Stimulated activated naive CD8-positive, alpha-beta T cell treated with anti-CD3 and anti-CD28 coated beads, Interleukin-15, amount 100 ng/mL, for 72 hours (primary cell): ENCODE results near the gene RANBP9.

Experiments used
- ATAC-seq: fragments of 150-1000 bp; cut with Tn5 transposase; 2 replicates; pipeline ENCODE4 v1.10.0; 2021; ENCODE audit warnings: mild to moderate bottlenecking, moderate library complexity
- DNase-seq, 2 donors: peaks; one replicate each; pipeline ENCODE4 v3.0.0; 2021 to 2022
- H3K27ac Mint-ChIP-seq, 2 donors: one replicate each; pipeline ENCODE4 v1.8.0; 2022; ENCODE audit warnings: mild to moderate bottlenecking in 2 of 2, mixed read lengths in 2 of 2, moderate library complexity in 2 of 2
- H3K27me3 Mint-ChIP-seq: one replicate; pipeline ENCODE4 v1.8.0; 2022; ENCODE audit warnings: mixed read lengths
- H3K4me1 Mint-ChIP-seq: one replicate; pipeline ENCODE4 v1.8.0; 2022; ENCODE audit warnings: mild to moderate bottlenecking, mixed read lengths
- H3K4me3 Mint-ChIP-seq, 2 donors: one replicate each; pipeline ENCODE4 v1.8.0; 2022; ENCODE audit warnings: mild to moderate bottlenecking in 2 of 2, mixed read lengths in 2 of 2, moderate library complexity in 1 of 2
- H3K9me3 Mint-ChIP-seq, 2 donors: one replicate each; pipeline ENCODE4 v1.8.0; 2022; ENCODE audit warnings: mixed read lengths in 2 of 2

The RANBP9 gene

DNA sequence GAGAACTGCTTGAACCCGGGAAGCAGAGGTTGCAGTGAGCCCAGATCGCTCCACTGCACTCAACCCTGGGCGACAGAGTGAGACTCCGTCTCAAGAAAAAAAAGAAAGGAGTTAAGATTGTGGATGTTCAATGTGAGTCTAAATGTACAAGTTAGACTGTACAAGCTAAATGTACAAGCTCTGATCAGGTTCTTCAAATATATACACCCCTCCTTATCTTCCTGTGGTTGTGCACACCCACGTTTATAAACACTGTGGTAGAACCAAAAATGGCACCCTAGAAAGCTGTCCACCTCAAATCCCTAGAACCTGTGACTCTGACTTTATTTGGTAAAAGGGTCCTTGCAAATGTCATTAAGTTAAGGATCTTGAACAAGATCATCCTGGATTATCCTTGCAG lies 11.2 kb upstream of the RANBP9 start:
- H3K4me3 Mint-ChIP-seq: no peak overlapping the region
- ATAC-seq (no peak), DNase-seq (no peak)
- no peak overlapping the region for H3K27ac Mint-ChIP-seq
- H3K27me3 Mint-ChIP-seq: no peaks in the 10 kb centered on the region
- H3K9me3 Mint-ChIP-seq: peaks cover 6 to 12% of the 10 kb centered on the region in 2 donors
- H3K4me1 Mint-ChIP-seq: peaks cover 50% of the 10 kb centered on the region

- no peak overlapping the region for H3K4me3 Mint-ChIP-seq
- ATAC-seq: no peak
- H3K9me3 Mint-ChIP-seq: peaks cover 13% of the 10 kb centered on the region in 2 donors
- H3K4me1 Mint-ChIP-seq: peaks cover 48% of the 10 kb centered on the region
- no peaks in the 10 kb centered on the region for H3K27me3 Mint-ChIP-seq
- peak overlapping the region in 1 of 2 donors; percentile 83 for H3K27ac Mint-ChIP-seq
- DNase-seq: no peak
Observed at GRCh38 chr6:13718123-13718458, 6.5 kb upstream of the RANBP9 start.

DNA sequence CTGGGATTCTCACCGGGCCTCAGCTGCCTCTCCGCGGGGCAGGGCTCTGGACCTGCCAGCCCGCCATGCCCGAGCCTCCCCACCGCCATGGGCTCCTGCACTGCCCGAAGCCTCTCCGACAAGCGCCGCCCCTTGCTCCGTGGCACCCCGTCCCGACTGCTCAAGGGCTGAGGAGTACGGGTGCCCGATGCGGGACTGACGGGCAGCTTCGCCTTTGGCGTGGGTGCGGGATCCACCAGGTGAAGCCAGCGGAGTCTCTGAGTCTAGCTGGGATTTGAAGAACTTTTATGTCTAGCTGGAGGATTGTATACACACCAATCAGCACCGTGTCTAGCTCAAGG lies 5.3 kb upstream of the RANBP9 start:
- Mint-ChIP-seq H3K4me3 (no peak overlapping the region), H3K4me1 (peaks cover 48% of the 10 kb centered on the region), H3K27me3 (no peaks in the 10 kb centered on the region), H3K27ac (no peak overlapping the region), H3K9me3 (peaks cover 13% of the 10 kb centered on the region in 2 donors)
- DNase-seq (no peak), ATAC-seq (no peak)

DNA sequence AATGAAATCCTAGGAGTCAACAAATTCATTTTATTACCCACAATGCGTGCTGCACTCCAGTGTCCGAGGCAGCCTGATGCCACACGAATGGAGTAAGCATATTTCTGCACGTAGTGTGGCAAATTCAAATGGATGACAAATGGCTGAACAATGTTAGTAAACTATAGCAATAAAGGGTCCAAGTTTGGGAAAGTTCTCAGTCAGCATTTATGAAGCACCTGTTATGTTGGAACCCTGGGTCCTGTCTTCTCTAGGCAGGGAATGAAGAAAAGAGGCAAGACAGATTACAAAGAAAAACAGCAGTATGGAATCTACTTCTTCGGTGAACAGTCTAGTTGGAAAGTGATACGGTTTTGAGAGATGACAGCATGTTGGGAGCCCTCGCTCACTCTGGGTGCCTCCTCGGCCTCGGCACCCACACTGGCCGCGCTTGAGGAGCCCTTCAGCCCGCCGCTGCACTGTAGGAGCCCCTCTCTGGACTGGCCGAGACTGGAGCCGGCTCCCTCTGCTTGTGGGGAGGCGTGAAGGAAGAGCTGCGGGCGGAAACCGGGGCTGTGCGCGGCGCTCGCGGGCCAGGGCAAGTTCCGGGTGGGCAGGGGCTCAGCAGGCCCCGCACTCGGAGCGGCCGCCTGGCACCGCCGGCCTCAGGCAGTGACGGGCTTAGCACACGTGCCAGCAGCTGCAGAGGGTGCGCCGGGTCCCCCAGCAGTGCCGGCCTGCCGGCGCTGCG lies 4.8 kb upstream of the RANBP9 start:
- Mint-ChIP-seq H3K27me3 (no peaks in the 10 kb centered on the region), H3K4me1 (peaks cover 48% of the 10 kb centered on the region), H3K27ac (no peak overlapping the region), H3K9me3 (peaks cover 13% of the 10 kb centered on the region in 2 donors), H3K4me3 (no peak overlapping the region)
- DNase-seq (no peak), ATAC-seq (no peak)

GRCh38 chr6:13715444-13715883 lies 3.8 kb upstream of the RANBP9 start:
- Mint-ChIP-seq H3K9me3 (peaks cover 13% of the 10 kb centered on the region in 2 donors), H3K27ac (peak overlapping the region; percentile 71 to 90), H3K4me1 (peaks cover 48% of the 10 kb centered on the region), H3K27me3 (no peaks in the 10 kb centered on the region), H3K4me3 (peak overlapping the region in 1 of 2 donors; percentile 57)
- ATAC-seq (peak; percentile 53), DNase-seq (peak; percentile 63 to 86)

DNA sequence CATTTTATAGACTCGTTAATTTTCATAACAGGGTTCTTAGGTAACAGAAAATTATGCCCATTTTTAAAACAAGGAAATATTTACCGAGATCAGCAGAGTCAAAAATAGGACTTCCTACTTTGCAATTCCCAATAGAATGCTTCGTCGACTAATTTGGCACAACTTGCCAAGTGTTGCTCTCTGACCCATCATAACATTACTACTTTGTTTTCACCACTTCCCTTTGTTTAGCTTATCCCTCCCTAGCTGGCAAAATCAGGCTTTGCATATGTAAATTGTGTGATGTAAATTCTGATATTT lies 914 bp upstream of the RANBP9 start:
- Mint-ChIP-seq H3K4me3 (peak overlapping the region; percentile 86 to 98), H3K27me3 (no peaks in the 10 kb centered on the region), H3K27ac (peak overlapping the region; percentile 96 to 97), H3K4me1 (peaks cover 54% of the 10 kb centered on the region), H3K9me3 (peaks cover 2 to 3% of the 10 kb centered on the region in 2 donors)
- ATAC-seq (no peak), DNase-seq (no peak)

- peak; percentile 63 for ATAC-seq
- DNase-seq: peak in 1 of 2 donors; percentile 80
- Mint-ChIP-seq H3K4me3 (peak overlapping the region; percentile 61 to 64), H3K27me3 (no peaks in the 10 kb centered on the region), H3K4me1 (peaks cover 54% of the 10 kb centered on the region), H3K9me3 (no peaks in the 10 kb centered on the region), H3K27ac (no peak overlapping the region)
Observed at GRCh38 chr6:13711324-13711732, 307 bp downstream of the RANBP9 start.

GRCh38 chr6:13710552-13711323 lies 897 bp downstream of the RANBP9 start:
- Mint-ChIP-seq H3K9me3 (no peaks in the 10 kb centered on the region), H3K27ac (peak overlapping the region; percentile 95 to 96), H3K4me1 (peaks cover 48% of the 10 kb centered on the region), H3K27me3 (no peaks in the 10 kb centered on the region), H3K4me3 (peak overlapping the region; percentile 89 to 98)
- ATAC-seq: peak; percentile 14
- peak; percentile 57 to 60 for DNase-seq

- H3K4me1 Mint-ChIP-seq: peaks cover 40% of the 10 kb centered on the region
- DNase-seq: peak in 1 of 2 donors; percentile 13
Observed at GRCh38 chr6:13709689-13710551, 1.7 kb downstream of the RANBP9 start.

GRCh38 chr6:13708736-13709135 lies 2.9 kb downstream of the RANBP9 start:
- DNase-seq (no peak), ATAC-seq (no peak)
- Mint-ChIP-seq H3K4me3 (peak overlapping the region; percentile 89 to 98), H3K27me3 (no peaks in the 10 kb centered on the region), H3K27ac (peak overlapping the region; percentile 31 to 92), H3K9me3 (no peaks in the 10 kb centered on the region), H3K4me1 (peaks cover 32% of the 10 kb centered on the region)

More at GRCh38 chr6:13709689-13710551, 1.7 kb downstream of the RANBP9 start:
- Mint-ChIP-seq H3K4me3 (peak overlapping the region; percentile 89 to 98), H3K27ac (peak overlapping the region; percentile 95 to 96), H3K9me3 (no peaks in the 10 kb centered on the region), H3K27me3 (no peaks in the 10 kb centered on the region)
- no peak for ATAC-seq

- no peak for DNase-seq
- H3K4me3 Mint-ChIP-seq: no peak overlapping the region
Observed at GRCh38 chr6:13703496-13703895, 8.1 kb downstream of the RANBP9 start.

GRCh38 chr6:13702809-13703302 lies 8.8 kb downstream of the RANBP9 start:
- no peak overlapping the region for H3K4me3 Mint-ChIP-seq
- no peak for ATAC-seq
- no peak for DNase-seq

More at GRCh38 chr6:13703496-13703895, 8.1 kb downstream of the RANBP9 start:
- Mint-ChIP-seq H3K9me3 (no peaks in the 10 kb centered on the region), H3K27ac (no peak overlapping the region), H3K4me1 (peaks cover 37% of the 10 kb centered on the region), H3K27me3 (no peaks in the 10 kb centered on the region)
- ATAC-seq: peak; percentile 39

GRCh38 chr6:13700232-13700631 lies 11.4 kb downstream of the RANBP9 start:
- no peak overlapping the region for H3K4me3 Mint-ChIP-seq

More at GRCh38 chr6:13702809-13703302, 8.8 kb downstream of the RANBP9 start:
- peaks cover 35% of the 10 kb centered on the region for H3K4me1 Mint-ChIP-seq
- no peak overlapping the region for H3K27ac Mint-ChIP-seq
- no peaks in the 10 kb centered on the region for H3K27me3 Mint-ChIP-seq
- no peaks in the 10 kb centered on the region for H3K9me3 Mint-ChIP-seq

DNA sequence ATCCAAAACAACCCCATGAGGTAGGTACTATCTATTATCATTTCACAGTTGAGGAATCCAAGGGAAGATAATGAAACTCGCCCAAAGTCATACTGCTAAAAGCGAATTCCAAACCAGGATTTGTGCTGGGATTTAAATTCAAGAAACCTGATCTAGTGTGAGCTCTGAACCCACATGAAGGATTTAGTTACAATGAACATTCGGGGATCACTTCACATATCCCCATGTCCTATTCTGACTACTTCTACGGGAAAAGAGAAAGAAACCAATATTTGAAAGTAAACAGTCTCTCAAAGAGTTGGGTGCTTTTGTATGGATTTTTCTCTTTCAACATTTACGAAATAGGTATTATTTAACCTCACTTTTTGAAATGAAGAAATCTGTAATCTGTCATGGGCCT lies 12.9 kb downstream of the RANBP9 start:
- H3K4me3 Mint-ChIP-seq: no peak overlapping the region
- H3K4me1 Mint-ChIP-seq: peaks cover 65% of the 10 kb centered on the region
- DNase-seq (no peak), ATAC-seq (no peak)
- H3K27me3 Mint-ChIP-seq: no peaks in the 10 kb centered on the region
- H3K9me3 Mint-ChIP-seq: no peaks in the 10 kb centered on the region
- no peak overlapping the region for H3K27ac Mint-ChIP-seq

More at GRCh38 chr6:13700232-13700631, 11.4 kb downstream of the RANBP9 start:
- Mint-ChIP-seq H3K27ac (peak overlapping the region in 1 of 2 donors; percentile 28), H3K4me1 (peaks cover 50% of the 10 kb centered on the region), H3K27me3 (no peaks in the 10 kb centered on the region), H3K9me3 (no peaks in the 10 kb centered on the region)
- ATAC-seq: no peak
- no peak for DNase-seq

- no peaks in the 10 kb centered on the region for H3K9me3 Mint-ChIP-seq
- H3K27ac Mint-ChIP-seq: no peak overlapping the region
- no peaks in the 10 kb centered on the region for H3K27me3 Mint-ChIP-seq
- ATAC-seq (no peak), DNase-seq (no peak)
- peaks cover 74% of the 10 kb centered on the region for H3K4me1 Mint-ChIP-seq
- H3K4me3 Mint-ChIP-seq: no peak overlapping the region
Observed at GRCh38 chr6:13697857-13698256, 13.8 kb downstream of the RANBP9 start.
